Immature natural killer cell (primary cell): Measurements from ENCODE around the gene ANKS1B. TPM values are rescaled to one million over a fixed set of nuclear protein-coding genes. Genes with fewer than 3 reads are reported as not detected.

Source experiments
- DNase-seq, 3 donors: peaks; one replicate each; pipeline ENCODE4 v3.0.0; 2022; ENCODE audit warnings: mixed read lengths in 1 of 3
- H3K27ac Mint-ChIP-seq, 6 donors: one replicate each; pipeline ENCODE4 v1.8.0; 2020; ENCODE audit warnings: mixed read lengths in 6 of 6, mild to moderate bottlenecking in 5 of 6, inconsistent platforms in 4 of 6, moderate library complexity in 3 of 6
- H3K27me3 Mint-ChIP-seq, 3 donors: one replicate each; pipeline ENCODE4 v1.8.0; 2020 to 2021; ENCODE audit warnings: low read depth in 3 of 3, mild to moderate bottlenecking in 3 of 3, mixed read lengths in 3 of 3, moderate library complexity in 3 of 3, inconsistent platforms in 1 of 3
- H3K36me3 Mint-ChIP-seq, 3 donors: one replicate each; pipeline ENCODE4 v1.8.0; 2020; ENCODE audit warnings: mixed read lengths in 3 of 3, inconsistent platforms in 2 of 3, mild to moderate bottlenecking in 2 of 3
- H3K4me1 Mint-ChIP-seq, 2 donors: one replicate each; pipeline ENCODE4 v1.8.0; 2020; ENCODE audit warnings: inconsistent platforms in 2 of 2, mild to moderate bottlenecking in 2 of 2, mixed read lengths in 2 of 2, moderate library complexity in 1 of 2
- H3K4me3 Mint-ChIP-seq, 5 donors: one replicate each; pipeline ENCODE4 v1.8.0; 2020; ENCODE audit warnings: mild to moderate bottlenecking in 5 of 5, mixed read lengths in 5 of 5, inconsistent platforms in 3 of 5, moderate library complexity in 3 of 5
- H3K9me3 Mint-ChIP-seq, 6 donors: one replicate each; pipeline ENCODE4 v1.8.0; 2020; ENCODE audit warnings: mild to moderate bottlenecking in 6 of 6, mixed read lengths in 6 of 6, inconsistent platforms in 4 of 6, moderate library complexity in 3 of 6
- polyA plus RNA-seq, 3 donors: library from polyadenylated mRNA; unstranded; fragments of 300-500 nt; fragmentation: Illumina TruSeq; gene quantifications; one replicate each; pipeline ENCODE4 v1.2.3, GENCODE V29; 2021

Gene ANKS1B
- polyA plus RNA-seq, 3 donors from 2014 or later: not detected

GRCh38 chr12:98828802-98829600, 1155.7 kb downstream of the ANKS1B start:
- Mint-ChIP-seq H3K27ac (no peak overlapping the region), H3K4me3 (no peak overlapping the region), H3K9me3 (peaks cover 0 to 2% (median 0%) of the 10 kb centered on the region in 6 donors), H3K27me3 (peaks cover 0 to 4% (median 2%) of the 10 kb centered on the region in 3 donors), H3K4me1 (no peaks in the 10 kb centered on the region), H3K36me3 (no peaks in the 10 kb centered on the region)
- DNase-seq: no peak

GRCh38 chr12:98823012-98823411, 1161.7 kb downstream of the ANKS1B start:
- no peak for DNase-seq
- Mint-ChIP-seq H3K9me3 (no peaks in the 10 kb centered on the region), H3K27me3 (peaks cover 0 to 9% (median 0%) of the 10 kb centered on the region in 3 donors), H3K4me3 (no peak overlapping the region), H3K27ac (no peak overlapping the region), H3K36me3 (no peaks in the 10 kb centered on the region), H3K4me1 (no peaks in the 10 kb centered on the region)

GRCh38 chr12:98821866-98822265, 1162.9 kb downstream of the ANKS1B start:
- Mint-ChIP-seq H3K9me3 (no peaks in the 10 kb centered on the region), H3K36me3 (no peaks in the 10 kb centered on the region), H3K4me3 (no peak overlapping the region), H3K27me3 (peaks cover 0 to 17% (median 0%) of the 10 kb centered on the region in 3 donors), H3K4me1 (no peaks in the 10 kb centered on the region), H3K27ac (no peak overlapping the region)
- no peak for DNase-seq

GRCh38 chr12:98821232-98821631, 1163.5 kb downstream of the ANKS1B start:
- Mint-ChIP-seq H3K27ac (no peak overlapping the region), H3K4me3 (no peak overlapping the region), H3K36me3 (no peaks in the 10 kb centered on the region), H3K4me1 (no peaks in the 10 kb centered on the region), H3K27me3 (peaks cover 0 to 18% (median 0%) of the 10 kb centered on the region in 3 donors), H3K9me3 (no peaks in the 10 kb centered on the region)
- no peak for DNase-seq

- no peak overlapping the region for H3K27ac Mint-ChIP-seq
These were observed 1164.8 kb downstream of the ANKS1B start for GRCh38 chr12:98819821-98820404.

GRCh38 chr12:98819071-98819470, 1165.7 kb downstream of the ANKS1B start:
- Mint-ChIP-seq H3K27me3 (peaks cover 0 to 20% (median 0%) of the 10 kb centered on the region in 3 donors), H3K36me3 (no peaks in the 10 kb centered on the region), H3K27ac (no peak overlapping the region), H3K4me3 (no peak overlapping the region), H3K4me1 (no peaks in the 10 kb centered on the region), H3K9me3 (peaks cover 0 to 3% (median 0%) of the 10 kb centered on the region in 6 donors)
- no peak for DNase-seq

More at GRCh38 chr12:98819821-98820404, 1164.8 kb downstream of the ANKS1B start:
- Mint-ChIP-seq H3K4me3 (no peak overlapping the region), H3K4me1 (no peaks in the 10 kb centered on the region), H3K9me3 (peaks cover 0 to 3% (median 0%) of the 10 kb centered on the region in 6 donors), H3K27me3 (peaks cover 0 to 20% (median 0%) of the 10 kb centered on the region in 3 donors), H3K36me3 (no peaks in the 10 kb centered on the region)
- DNase-seq: no peak

GRCh38 chr12:98818239-98818638, 1166.5 kb downstream of the ANKS1B start:
- Mint-ChIP-seq H3K9me3 (peaks cover 0 to 3% (median 0%) of the 10 kb centered on the region in 6 donors), H3K4me1 (no peaks in the 10 kb centered on the region), H3K36me3 (no peaks in the 10 kb centered on the region), H3K27me3 (peaks cover 0 to 20% (median 0%) of the 10 kb centered on the region in 3 donors), H3K4me3 (no peak overlapping the region), H3K27ac (no peak overlapping the region)
- no peak for DNase-seq

- Mint-ChIP-seq H3K4me3 (no peak overlapping the region), H3K36me3 (no peaks in the 10 kb centered on the region), H3K9me3 (peaks cover 0 to 3% (median 0%) of the 10 kb centered on the region in 6 donors), H3K4me1 (no peaks in the 10 kb centered on the region), H3K27ac (no peak overlapping the region), H3K27me3 (peaks cover 0 to 20% (median 0%) of the 10 kb centered on the region in 3 donors)
- DNase-seq: no peak
These were observed 1167.0 kb downstream of the ANKS1B start for GRCh38 chr12:98817742-98818141.

GRCh38 chr12:98816720-98817119, 1168.0 kb downstream of the ANKS1B start:
- Mint-ChIP-seq H3K4me1 (no peaks in the 10 kb centered on the region), H3K4me3 (no peak overlapping the region), H3K27ac (no peak overlapping the region), H3K36me3 (no peaks in the 10 kb centered on the region), H3K9me3 (peaks cover 0 to 3% (median 0%) of the 10 kb centered on the region in 6 donors), H3K27me3 (peaks cover 0 to 20% (median 2%) of the 10 kb centered on the region in 3 donors)
- no peak for DNase-seq

GRCh38 chr12:98814254-98814653, 1170.5 kb downstream of the ANKS1B start:
- Mint-ChIP-seq H3K9me3 (peaks cover 0 to 5% (median 0%) of the 10 kb centered on the region in 6 donors), H3K27ac (no peak overlapping the region), H3K36me3 (no peaks in the 10 kb centered on the region), H3K4me1 (no peaks in the 10 kb centered on the region), H3K4me3 (no peak overlapping the region), H3K27me3 (peaks cover 0 to 24% (median 2%) of the 10 kb centered on the region in 3 donors)
- no peak for DNase-seq

GRCh38 chr12:98812225-98812624, 1172.5 kb downstream of the ANKS1B start:
- H3K27ac Mint-ChIP-seq: no peak overlapping the region
- peaks cover 0 to 7% (median 0%) of the 10 kb centered on the region in 6 donors for H3K9me3 Mint-ChIP-seq
- no peak for DNase-seq
- H3K4me3 Mint-ChIP-seq: no peak overlapping the region
- no peaks in the 10 kb centered on the region for H3K4me1 Mint-ChIP-seq
- peaks cover 2 to 13% (median 4%) of the 10 kb centered on the region in 3 donors for H3K27me3 Mint-ChIP-seq
- H3K36me3 Mint-ChIP-seq: no peaks in the 10 kb centered on the region

- DNase-seq: no peak
- Mint-ChIP-seq H3K4me3 (no peak overlapping the region), H3K27ac (no peak overlapping the region), H3K9me3 (peaks cover 0 to 3% (median 0%) of the 10 kb centered on the region in 6 donors), H3K4me1 (no peaks in the 10 kb centered on the region), H3K27me3 (peaks cover 2 to 10% (median 8%) of the 10 kb centered on the region in 3 donors), H3K36me3 (no peaks in the 10 kb centered on the region)
These were observed 1176.4 kb downstream of the ANKS1B start for GRCh38 chr12:98808243-98808875.

GRCh38 chr12:98807187-98807586, 1177.5 kb downstream of the ANKS1B start:
- DNase-seq: no peak
- no peak overlapping the region for H3K4me3 Mint-ChIP-seq
- H3K9me3 Mint-ChIP-seq: peaks cover 0 to 3% (median 0%) of the 10 kb centered on the region in 6 donors
- no peak overlapping the region for H3K27ac Mint-ChIP-seq
- H3K36me3 Mint-ChIP-seq: no peaks in the 10 kb centered on the region
- H3K27me3 Mint-ChIP-seq: peaks cover 2 to 13% (median 9%) of the 10 kb centered on the region in 3 donors
- H3K4me1 Mint-ChIP-seq: no peaks in the 10 kb centered on the region
